Sigmoid colon (tissue), 4 donors: ENCODE data around the gene HTR1D.

Experiments used
- EP300 ChIP-seq, 4 donors: sonication (generic); formaldehyde crosslinking; IDR thresholded peaks; one replicate each; pipeline ENCODE4 v1.6.1; 2017; ENCODE audit warnings: antibody characterized with exemption in 4 of 4
- POLR2A ChIP-seq, 2 donors: fragments of 450-650 bp; IDR thresholded peaks; one replicate each; pipeline ENCODE4 v1.6.1; 2016; ENCODE audit warnings: antibody characterized with exemption in 2 of 2, mild to moderate bottlenecking in 2 of 2, moderate library complexity in 2 of 2
- POLR2AphosphoS5 ChIP-seq, 4 donors: sonication (generic); formaldehyde crosslinking; IDR thresholded peaks; one replicate each; pipeline ENCODE4 v1.6.1; 2017; ENCODE audit warnings: antibody characterized with exemption in 4 of 4
- TF ChIP-seq, protein P1 (sequence below), 4 experiments: fragments of 450-650 bp in 3 of 4; fragments of 200-600 bp in 1 of 4; IDR thresholded peaks; one replicate each; pipeline ENCODE4 v1.5.1; 2016 to 2019; ENCODE audit warnings: antibody characterized with exemption in 4 of 4, mild to moderate bottlenecking in 3 of 4, moderate library complexity in 2 of 4

DNA sequence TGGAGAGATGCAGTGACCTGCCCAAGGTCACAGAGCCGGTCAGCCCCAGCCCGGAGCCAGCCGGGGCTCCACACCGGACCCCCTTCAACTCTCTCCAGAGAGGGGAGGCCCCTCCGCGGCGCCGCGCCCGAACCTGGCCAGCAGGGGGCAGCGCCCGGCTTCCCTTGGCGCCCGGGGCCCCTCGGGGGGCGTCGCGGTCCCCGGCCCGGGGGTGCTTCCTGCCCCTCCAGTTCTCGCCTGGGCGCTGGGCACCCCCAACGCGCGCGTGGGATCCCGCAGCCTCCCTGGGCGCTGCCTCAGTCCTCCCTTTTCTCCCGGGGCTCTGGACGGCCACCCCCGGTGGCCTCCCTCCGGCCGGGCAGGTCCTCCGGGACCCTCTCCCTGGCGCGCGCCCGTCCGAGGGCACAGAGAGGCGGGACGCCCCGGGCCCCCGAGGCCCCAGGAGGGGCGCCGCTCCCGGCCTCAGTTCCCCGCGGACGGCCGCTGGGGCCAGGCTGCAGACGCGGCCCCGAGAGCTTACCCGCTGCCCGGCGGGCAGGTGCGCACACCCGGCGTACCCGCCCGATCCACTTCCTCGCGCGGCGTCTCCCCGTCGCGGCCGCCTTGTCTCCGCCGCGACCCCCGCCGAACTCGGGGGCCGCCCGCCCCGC is 406 bp downstream of the HTR1D start:
- TF ChIP-seq POLR2A (IDR thresholded peaks at IDR 0.05), result no peak
- TF ChIP-seq, protein P1, sequence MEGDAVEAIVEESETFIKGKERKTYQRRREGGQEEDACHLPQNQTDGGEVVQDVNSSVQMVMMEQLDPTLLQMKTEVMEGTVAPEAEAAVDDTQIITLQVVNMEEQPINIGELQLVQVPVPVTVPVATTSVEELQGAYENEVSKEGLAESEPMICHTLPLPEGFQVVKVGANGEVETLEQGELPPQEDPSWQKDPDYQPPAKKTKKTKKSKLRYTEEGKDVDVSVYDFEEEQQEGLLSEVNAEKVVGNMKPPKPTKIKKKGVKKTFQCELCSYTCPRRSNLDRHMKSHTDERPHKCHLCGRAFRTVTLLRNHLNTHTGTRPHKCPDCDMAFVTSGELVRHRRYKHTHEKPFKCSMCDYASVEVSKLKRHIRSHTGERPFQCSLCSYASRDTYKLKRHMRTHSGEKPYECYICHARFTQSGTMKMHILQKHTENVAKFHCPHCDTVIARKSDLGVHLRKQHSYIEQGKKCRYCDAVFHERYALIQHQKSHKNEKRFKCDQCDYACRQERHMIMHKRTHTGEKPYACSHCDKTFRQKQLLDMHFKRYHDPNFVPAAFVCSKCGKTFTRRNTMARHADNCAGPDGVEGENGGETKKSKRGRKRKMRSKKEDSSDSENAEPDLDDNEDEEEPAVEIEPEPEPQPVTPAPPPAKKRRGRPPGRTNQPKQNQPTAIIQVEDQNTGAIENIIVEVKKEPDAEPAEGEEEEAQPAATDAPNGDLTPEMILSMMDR (IDR thresholded peaks at IDR 0.05), result peak in 1 of 4 experiments; percentile 41
- no peak for TF ChIP-seq EP300 (IDR thresholded peaks at IDR 0.05)
- TF ChIP-seq POLR2AphosphoS5 (IDR thresholded peaks at IDR 0.05), result no peak
